K562 (cell line): Measurements from ENCODE around the gene ERP44. TPM values are rescaled to one million over a fixed set of nuclear protein-coding genes. Genes with fewer than 3 reads are reported as not detected.

Experiments used
- ATAC-seq: fragments of 200-7000 bp; cut with Tn5 transposase; 3 replicates; pipeline ENCODE4 v1.9.1; 2020; ENCODE audit warnings: moderate library complexity
- BruUV-seq: library from RNA; stranded (reverse); fragments of 400-500 nt; replicated peaks from 2 replicates; lab custom pipeline; 2021; lab: Mats Ljungman, UMichigan
- CTCF ChIA-PET: fragments of 300-600 bp; formaldehyde crosslinking; extraction: SDS; loops from one replicate; lab custom pipeline; 2021; ENCODE audit warnings: low intra/inter-chr PET ratio; lab: Yijun Ruan, JAX
- POLR2A ChIA-PET: fragments of 300-600, 350-650 bp; sonication (Branson Sonifier 250); formaldehyde crosslinking; extraction: SDS; loops from one replicate; lab custom pipeline; 2021; ENCODE audit warnings: antibody characterized with exemption, inconsistent platforms; lab: Yijun Ruan, JAX
- DNase-seq, 4 experiments: peaks; one replicate each; pipeline versions ENCODE4 v3.0.0 to v3.0.0-alpha.2; 2011 to 2018; ENCODE audit warnings: low spot score in 3 of 4, mixed read lengths in 3 of 4; ENCODE audit errors: extremely low read depth in 1 of 4
- FAIRE-seq: peaks from 2 replicates; lab custom pipeline; 2011; peaks lifted over from hg19 to GRCh38; lab: Jason Lieb, UNC
- H2AFZ ChIP-seq: 2 replicates; pipeline ENCODE4 v1.6.0; 2011; ENCODE audit warnings: low read depth, low read length, control low read depth, inconsistent platforms
- H3K27ac ChIP-seq: fragments of 200-600 bp; 3 replicates; pipeline ENCODE4 v1.8.0; 2011; ENCODE audit warnings: low read depth, mild to moderate bottlenecking, control low read depth, inconsistent platforms, low read length, moderate library complexity, mixed read lengths; ENCODE audit errors: extremely low read depth
- H3K27me3 ChIP-seq, 2 experiments: fragments of 300-600 bp in 1 of 2; 2 replicates in 1 of 2; 3 replicates in 1 of 2; pipeline versions ENCODE4 v1.6.0 to v1.8.0; 2011; ENCODE audit warnings: inconsistent platforms in 2 of 2, low read length in 2 of 2, mild to moderate bottlenecking in 1 of 2, mixed read lengths in 1 of 2, moderate library complexity in 1 of 2; ENCODE audit not compliant: control insufficient read depth in 2 of 2, insufficient read depth in 2 of 2
- H3K36me3 ChIP-seq: fragments of 300-600 bp; 3 replicates; pipeline ENCODE4 v1.8.0; 2011; ENCODE audit warnings: mild to moderate bottlenecking, low read length, inconsistent platforms; ENCODE audit not compliant: control insufficient read depth, insufficient read depth
- H3K4me1 ChIP-seq, 2 experiments: fragments of 200-600 bp in 1 of 2; replicated peaks in 1 of 2; 2 replicates in 1 of 2; 3 replicates in 1 of 2; pipeline versions ENCODE4 v1.5.1 to v1.8.0; 2011; ENCODE audit warnings: inconsistent platforms in 2 of 2, low read length in 2 of 2, mild to moderate bottlenecking in 1 of 2, mixed read lengths in 1 of 2, moderate library complexity in 1 of 2; ENCODE audit not compliant: control insufficient read depth in 2 of 2, insufficient read depth in 2 of 2
- H3K4me2 ChIP-seq: 2 replicates; pipeline ENCODE4 v1.6.1; 2011; ENCODE audit warnings: low read length, control low read depth, inconsistent platforms, mixed read lengths; ENCODE audit not compliant: insufficient read depth
- H3K4me3 ChIP-seq: fragments of 200-600 bp; sonication (generic), shearing (Covaris generic); 2 replicates; pipeline ENCODE4 v1.5.1; 2016; ENCODE audit warnings: control low read depth, inconsistent platforms
- H3K79me2 ChIP-seq: fragments of 200-600 bp; 3 replicates; pipeline ENCODE4 v1.8.0; 2011; ENCODE audit warnings: low read length, inconsistent platforms; ENCODE audit not compliant: control insufficient read depth, insufficient read depth
- H3K9ac ChIP-seq, 2 experiments: 2 replicates each; pipeline versions ENCODE4 v1.6.0 to v1.6.1; 2011; ENCODE audit warnings: low read depth in 2 of 2, low read length in 2 of 2, control low read depth in 1 of 2, inconsistent platforms in 1 of 2, mild to moderate bottlenecking in 1 of 2, mixed read lengths in 1 of 2; ENCODE audit not compliant: insufficient read depth in 1 of 2
- H3K9me1 ChIP-seq: one replicate; pipeline ENCODE4 v1.6.0; 2011; ENCODE audit warnings: inconsistent platforms, mild to moderate bottlenecking, low read length, moderate library complexity; ENCODE audit not compliant: control insufficient read depth, insufficient read depth
- H3K9me3 ChIP-seq: replicated peaks from 2 replicates; pipeline ENCODE4 v1.5.1; 2011; ENCODE audit warnings: low read depth, low read length, inconsistent platforms; ENCODE audit not compliant: control insufficient read depth, insufficient read depth
- H4K20me1 ChIP-seq: replicated peaks from 2 replicates; pipeline ENCODE4 v1.6.1; 2011; ENCODE audit warnings: low read length, inconsistent platforms, mixed read lengths; ENCODE audit not compliant: control insufficient read depth, insufficient read depth
- FOSL1 ChIP-seq: fragments of 200-800 bp; sonication (Bioruptor generic); conservative IDR thresholded peaks from 2 replicates; pipeline ENCODE4 v1.6.1; 2016; ENCODE audit warnings: missing genetic modification characterization, missing compliant biosample characterization
- GTF2E2 ChIP-seq: fragments of 200-800 bp; sonication (Bioruptor generic); IDR thresholded peaks from 2 replicates; pipeline ENCODE4 v1.6.1; 2016; ENCODE audit warnings: missing genetic modification characterization, missing compliant biosample characterization
- HMG20B ChIP-seq: fragments of 250-450 bp; sonication (Bioruptor Pico); IDR thresholded peaks from 2 replicates; pipeline ENCODE4 v1.5.0; 2021; ENCODE audit warnings: mild to moderate bottlenecking
- KLF16 ChIP-seq: IDR thresholded peaks from 2 replicates; pipeline ENCODE4 v1.6.1; 2016; ENCODE audit warnings: antibody characterized with exemption
- LCOR ChIP-seq: sonication (generic); formaldehyde crosslinking; IDR thresholded peaks from 2 replicates; pipeline ENCODE4 v1.8.0; 2022; ENCODE audit warnings: mild to moderate bottlenecking, missing genetic modification reagents
- NEUROD1 ChIP-seq: fragments of 150-350 bp; IDR thresholded peaks from 2 replicates; pipeline ENCODE4 v1.6.1; 2014; ENCODE audit warnings: borderline replicate concordance, low read length, low read depth; ENCODE audit not compliant: partially characterized antibody
- RAD51 ChIP-seq: fragments of 450-650 bp; IDR thresholded peaks from 2 replicates; pipeline ENCODE4 v1.7.1; 2016; ENCODE audit warnings: low read depth, mild to moderate bottlenecking, borderline replicate concordance
- RBM39 ChIP-seq: fragments of 200-400 bp; formaldehyde crosslinking; optimal IDR thresholded peaks from 2 replicates; pipeline ENCODE3; 2018; ENCODE audit warnings: low read depth, low read length
- SRSF7 ChIP-seq: fragments of 200-400 bp; formaldehyde crosslinking; optimal IDR thresholded peaks from 2 replicates; pipeline ENCODE3; 2017; ENCODE audit warnings: mild to moderate bottlenecking, low read depth, low read length
- ZBTB1 ChIP-seq: sonication (generic); formaldehyde crosslinking; IDR thresholded peaks from 2 replicates; pipeline ENCODE4 v1.8.1; 2023; ENCODE audit warnings: missing genetic modification reagents, low read depth, mild to moderate bottlenecking, borderline replicate concordance
- ZKSCAN3 ChIP-seq: fragments of 250-450 bp; sonication (Bioruptor Pico); IDR thresholded peaks from 2 replicates; pipeline ENCODE4 v1.4.0; 2020
- ZNF3 ChIP-seq: fragments of 250-450 bp; sonication (Bioruptor Pico); IDR thresholded peaks from 2 replicates; pipeline ENCODE4 v1.5.0; 2021; ENCODE audit warnings: mild to moderate bottlenecking, moderate library complexity
- ZNF551 ChIP-seq: fragments of 250-450 bp; sonication (Bioruptor Pico); IDR thresholded peaks from 2 replicates; pipeline ENCODE4 v1.5.0; 2021; ENCODE audit warnings: mild to moderate bottlenecking, moderate library complexity
- ZNF583 ChIP-seq: fragments of 250-450 bp; sonication (Bioruptor Pico); IDR thresholded peaks from 2 replicates; pipeline ENCODE4 v1.4.0; 2020
- in situ Hi-C: fragments of 300-500 bp; cut with MboI; formaldehyde crosslinking; loops from 4 replicates; pipeline ENCODE4 v1.15.0; 2018; ENCODE audit warnings: inconsistent platforms, mixed read lengths
- intact Hi-C: fragments of 100-400 bp; cut with micrococcal nuclease; formaldehyde crosslinking; loops from 2 replicates; pipeline ENCODE4 v1.14.2; 2022
- polyA plus RNA-seq, 8 experiments: library from polyadenylated mRNA; depleted of rRNA in 4 of 8; stranded (reverse) in 5 of 8; unstranded in 3 of 8; fragments of >200 nt; fragmentation: Nextera tagmentation in 2 of 8; fragmentation: Illumina TruSeq in 1 of 8; extraction: Ambion mirVana in 2 of 8; extraction: Trizol in 1 of 8; gene quantifications; 2 replicates each; pipeline versions ENCODE4 v1.2.1 to v1.2.3, GENCODE V29; 2011 to 2014; ENCODE audit warnings: inconsistent platforms in 1 of 8, missing spikeins in 1 of 8
- total RNA-seq, 7 experiments: library from RNA; depleted of rRNA in 6 of 7; stranded (reverse); fragments of >200 nt in 6 of 7; fragmentation: Illumina TruSeq in 2 of 7; extraction: Trizol in 2 of 7; gene quantifications; 2 replicates each; pipeline versions ENCODE4 v1.2.1 to v1.2.3, GENCODE V29; 2011 to 2021; ENCODE audit warnings: low replicate concordance in 1 of 7

ERP44 gene
- total and polyA plus RNA-seq, 9 of the 15 experiments (the other 6 are each of a cell fraction or from before 2014, with no cell fraction given), result 9.2 to 23.4 (median 13.6) TPM

DNA sequence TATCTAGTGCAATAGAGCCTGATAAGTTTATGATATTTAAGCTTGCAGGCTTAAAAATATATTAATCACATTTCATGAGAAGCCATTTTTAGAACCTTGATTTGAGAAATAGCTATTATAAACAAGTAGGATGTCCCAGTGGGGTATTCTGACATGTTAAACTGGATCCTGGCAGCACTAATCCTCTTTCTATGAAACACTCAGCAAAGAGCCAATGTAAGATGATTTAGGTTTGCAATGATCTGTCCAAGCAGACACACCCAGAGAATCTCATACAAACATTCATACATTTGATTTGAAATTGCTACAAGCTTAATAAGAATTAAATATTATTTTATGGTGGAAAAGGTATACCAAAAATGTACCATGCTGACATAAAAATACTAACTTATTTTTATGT is 86.5 kb downstream of the ERP44 start:
- Histone ChIP-seq H3K9me3 (peaks cover 6% of the 10 kb centered on the region; the same call in 1 of the 2 replicates), H3K79me2 (no peaks in the 10 kb centered on the region), H3K4me3 (no peak overlapping the region), H3K4me2 (no peak overlapping the region), H3K27me3 (no peaks in the 10 kb centered on the region), H2AFZ (no peak overlapping the region), H3K9ac (no peak overlapping the region), H4K20me1 (no peaks in the 10 kb centered on the region), H3K4me1 (no peaks in the 10 kb centered on the region), H3K36me3 (peaks cover 51% of the 10 kb centered on the region), H3K27ac (no peak overlapping the region), H3K9me1 (no peaks in the 10 kb centered on the region)
- ChIA-PET POLR2A (no interaction called here), CTCF (interaction anchor here (0.7 to 3.1 kb wide), 2 partner anchors 205 to 747 kb away, joined by 3 to 18 read pairs; no protein-coding TSS in a partner anchor)
- no TSS peak for BruUV-seq
- FAIRE-seq (no peak), DNase-seq (no peak), ATAC-seq (no peak)
- in situ Hi-C loops, result loop anchor here (10.0 to 25.0 kb wide), 2 partner anchors 750 to 827 kb away; no protein-coding TSS in a partner anchor
- TF ChIP-seq GTF2E2, result no peak
- TF ChIP-seq ZNF583 (CRISPR knock-in tag), result no peak
- no peak for TF ChIP-seq HMG20B
- TF ChIP-seq ZNF551, result no peak
- TF ChIP-seq RBM39, result no peak
- TF ChIP-seq RAD51, result no peak
- no peak for TF ChIP-seq SRSF7
- TF ChIP-seq KLF16, result no peak
- no peak for TF ChIP-seq ZNF3
- TF ChIP-seq ZKSCAN3 (CRISPR knock-in tag), result no peak
- TF ChIP-seq FOSL1, result no peak
- TF ChIP-seq ZBTB1 (CRISPR knock-in tag), result no peak
- no peak for TF ChIP-seq NEUROD1
- no peak for TF ChIP-seq LCOR (CRISPR knock-in tag)
- intact Hi-C loops, result loop anchor here (5.0 kb wide), 2 partner anchors 745 to 830 kb away; no protein-coding TSS in a partner anchor
